ENCODE data around the gene SFTPB.
"Not testable (repeated sequence)": the region's sequence is repeated elsewhere in the genome, so short reads cannot be mapped to it uniquely, and the experiment has no call there.

The SFTPB gene

DNA sequence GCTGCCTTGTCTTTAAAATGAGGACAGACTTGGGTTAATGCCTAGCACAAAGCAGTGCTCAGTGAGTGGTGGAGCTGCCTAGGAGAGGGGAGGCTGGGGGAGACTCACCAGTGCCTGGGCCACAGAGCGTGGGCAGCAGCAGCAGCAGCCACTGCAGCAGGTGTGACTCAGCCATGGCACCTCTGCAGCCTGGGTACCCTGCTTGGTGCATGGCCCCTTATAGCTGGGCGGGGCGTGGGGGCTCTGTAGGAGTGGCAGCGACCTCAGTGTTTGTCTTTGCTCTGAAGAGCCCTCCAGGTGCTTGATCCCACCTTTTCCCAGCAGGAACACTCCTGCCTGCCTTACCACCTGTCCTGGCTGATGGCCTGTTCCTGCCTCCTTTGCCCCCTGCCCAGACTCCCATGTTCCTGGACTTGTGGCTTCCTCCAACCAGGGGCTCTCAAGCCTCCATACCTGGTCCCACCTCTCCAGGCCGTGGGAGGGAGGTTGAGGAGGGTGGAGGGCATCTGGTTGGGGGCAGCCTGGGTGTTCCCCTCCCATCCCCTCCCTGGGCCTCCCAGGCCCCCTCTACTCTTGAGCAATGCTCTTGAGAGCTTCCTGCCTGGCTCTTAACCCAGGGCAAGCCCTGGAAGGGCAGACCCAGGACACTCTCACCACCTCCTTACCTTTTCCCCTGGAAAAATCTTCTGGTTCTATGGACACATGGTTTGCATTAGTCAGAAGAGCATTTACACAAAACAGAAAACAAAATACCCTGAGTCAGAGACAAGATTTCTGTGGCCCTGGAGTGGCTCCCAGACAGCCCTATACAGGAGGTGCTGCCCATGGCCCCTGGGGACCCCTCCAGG, at the start of gene SFTPB:
Gene SFTPB, minus strand, starts transcription at position 191 of the 848 bp plus-strand sequence. Its CDS starts 16 bp downstream, at position 175.
- DNase-seq, result no peak

- DNase-seq, result no peak
Measured at GRCh38 chr2:85717308-85718008, 49.5 kb upstream of the SFTPB start.

GRCh38 chr2:85716346-85716914, 48.4 kb upstream of the SFTPB start:
- DNase-seq, result no peak

- no peak for DNase-seq
Measured at GRCh38 chr2:85714841-85715240, 46.8 kb upstream of the SFTPB start.

DNA sequence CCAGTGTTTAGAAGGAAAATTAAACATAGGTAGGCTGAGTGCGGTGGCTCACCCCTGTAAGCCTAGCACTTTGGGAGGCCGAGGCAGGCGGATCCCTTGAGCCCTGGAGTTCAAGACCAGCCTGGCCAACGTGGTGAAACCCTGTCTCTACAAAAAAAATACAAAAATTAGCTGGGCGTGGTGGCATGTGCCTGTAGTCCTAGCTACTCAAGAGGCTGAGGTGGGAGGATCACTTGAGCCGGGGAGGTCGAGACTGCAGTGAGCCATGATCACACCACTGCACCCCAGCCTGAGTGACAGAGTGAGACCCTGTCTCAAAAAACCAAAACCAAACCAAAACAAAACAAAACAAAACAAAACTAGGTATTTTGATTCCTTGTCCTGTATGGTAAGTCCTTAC, 46.4 kb upstream of the SFTPB start:
- not testable (repeated sequence) for DNase-seq

DNA sequence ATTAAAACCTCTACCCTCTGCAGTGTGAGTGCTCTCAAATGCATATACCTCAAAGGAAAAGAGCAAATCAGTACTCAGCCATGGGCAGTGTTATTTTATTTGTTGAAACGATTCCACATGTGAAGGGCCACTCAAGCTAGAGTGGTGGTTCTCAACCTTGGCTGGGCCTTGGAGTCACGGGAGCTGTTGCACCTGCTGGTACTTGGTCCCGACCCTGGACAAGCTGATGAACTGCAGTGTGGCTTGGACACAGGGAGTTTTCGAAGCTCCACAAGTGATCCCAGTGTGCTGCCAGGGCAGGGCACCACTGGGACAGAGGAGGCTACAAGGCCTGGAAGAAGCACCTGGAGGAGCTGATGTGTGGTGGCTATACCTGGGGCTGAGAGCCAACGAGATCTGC, 45.8 kb upstream of the SFTPB start:
- DNase-seq, result no peak

DNA sequence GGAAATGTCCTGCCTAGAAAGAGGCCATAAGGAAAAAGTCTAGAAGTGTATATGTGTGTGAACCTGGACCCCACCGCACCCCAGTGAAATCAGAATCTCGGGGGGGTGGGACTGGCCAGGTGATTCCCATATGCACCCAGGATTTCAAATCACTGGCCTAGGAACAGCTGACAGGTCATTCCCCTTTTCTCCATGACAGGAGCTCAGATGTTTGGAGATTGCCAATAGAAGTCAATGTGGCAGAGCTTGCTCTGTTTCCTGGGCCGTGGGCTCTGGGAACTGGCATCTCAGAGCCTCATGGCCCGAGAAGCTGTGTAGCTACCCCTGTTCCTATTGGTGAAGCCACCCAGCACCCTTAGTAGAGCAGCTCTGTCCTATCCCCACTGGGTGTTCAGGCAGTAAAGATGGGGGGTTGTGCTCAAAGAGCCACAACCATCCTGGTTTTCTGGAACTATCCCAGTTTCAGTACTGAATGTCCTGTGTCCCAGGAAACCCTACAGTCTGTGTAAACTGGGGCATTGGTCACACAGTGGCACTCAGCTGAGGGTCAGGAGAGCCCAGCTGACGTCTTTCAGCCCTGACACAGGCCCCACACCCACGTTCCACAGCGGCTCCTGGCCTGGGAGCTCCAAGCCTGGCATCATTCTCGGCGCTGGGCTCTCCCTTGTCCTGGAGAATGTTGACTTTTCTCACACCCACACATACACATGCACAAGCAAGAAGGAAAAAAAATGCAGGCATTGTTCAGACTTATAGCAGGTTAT, 45.0 kb upstream of the SFTPB start:
- DNase-seq, result peak; percentile 20

DNA sequence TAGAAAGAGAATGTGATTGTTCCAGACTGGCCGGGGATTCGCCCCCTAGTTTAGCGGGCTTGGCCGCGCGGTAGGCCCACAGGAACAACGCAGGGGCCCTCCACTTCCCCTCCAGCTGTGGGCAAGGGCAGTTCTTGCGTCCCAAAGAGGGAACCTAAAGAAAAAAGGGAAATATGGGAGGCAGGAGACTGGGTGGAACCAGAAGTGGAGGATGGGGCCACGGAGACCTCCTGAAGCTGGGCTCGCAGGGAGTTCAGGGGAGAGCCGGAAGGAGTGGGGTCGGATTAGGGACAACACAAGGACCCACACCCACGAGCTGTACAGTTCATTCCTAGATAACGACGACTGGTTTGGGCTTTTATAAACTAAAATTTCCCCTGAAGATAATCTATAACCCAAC, 44.3 kb upstream of the SFTPB start:
- DNase-seq, result no peak

DNA sequence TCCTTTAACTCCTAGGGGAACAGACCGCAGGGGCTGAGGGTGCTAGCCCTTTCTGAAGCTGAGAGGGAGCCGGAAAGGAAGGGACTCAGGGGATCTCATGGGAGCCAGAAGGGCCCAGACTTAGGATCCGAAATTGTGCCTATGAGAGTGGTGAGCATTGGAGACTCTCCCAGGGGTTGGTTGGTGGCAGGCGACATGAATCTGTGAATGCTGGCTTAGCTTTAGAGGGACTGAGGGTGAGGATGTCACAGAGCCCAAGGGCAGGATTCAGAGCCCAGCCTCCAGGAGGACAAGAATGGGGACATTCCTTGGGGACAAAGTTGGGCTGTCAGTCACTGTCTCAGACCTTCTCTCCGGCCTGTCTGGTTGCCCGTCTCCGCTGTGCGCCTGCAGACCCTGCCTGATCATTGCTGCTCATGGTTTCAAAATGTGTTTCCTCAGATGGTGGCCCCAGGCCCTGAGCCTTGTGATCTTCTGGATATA, 43.6 kb upstream of the SFTPB start:
- DNase-seq, result no peak

DNA sequence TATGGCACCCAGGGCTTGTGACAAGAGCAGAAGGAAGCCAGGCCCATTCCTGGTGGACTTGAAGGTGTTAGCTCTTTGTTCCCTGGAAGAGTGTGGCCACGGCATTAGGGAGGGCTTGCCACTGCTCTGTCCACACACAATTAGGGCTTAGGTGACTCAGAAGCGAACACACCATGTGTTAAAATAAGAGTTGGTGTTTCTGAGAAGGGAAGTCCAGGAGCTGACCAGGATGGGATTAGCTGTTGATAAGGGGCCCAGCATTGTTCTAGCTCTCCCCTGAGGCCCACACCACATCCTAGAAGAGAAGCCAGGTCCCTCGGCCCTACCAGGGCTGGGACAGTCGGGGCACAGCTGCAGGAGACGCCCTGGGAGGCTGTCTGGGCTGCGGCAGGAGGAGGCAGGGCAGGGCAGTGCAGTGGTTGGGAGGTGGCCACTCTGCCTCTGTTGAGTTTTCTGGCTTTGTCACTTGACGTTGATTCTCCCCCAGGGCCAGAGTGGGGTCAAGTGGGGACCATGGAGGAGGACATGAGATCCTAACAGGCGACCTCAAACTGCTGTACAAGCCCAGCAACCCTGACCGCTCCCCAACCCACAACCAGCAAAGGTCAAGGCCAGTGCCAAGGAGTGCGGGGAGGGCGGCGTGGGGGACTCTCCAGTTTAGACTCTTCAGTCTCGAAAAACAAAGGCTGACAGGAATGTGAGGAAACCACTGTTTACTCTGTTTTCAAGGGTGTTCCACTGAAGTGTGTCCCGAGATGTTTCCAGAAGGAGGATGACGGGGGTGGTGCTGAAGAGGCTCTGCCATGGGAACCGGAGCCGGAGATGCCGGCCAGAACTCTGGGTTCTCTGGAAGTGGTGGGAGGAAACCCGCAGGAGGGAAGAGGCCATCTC, 42.9 kb upstream of the SFTPB start:
- no peak for DNase-seq

- no peak for DNase-seq
Measured at GRCh38 chr2:85709401-85709811, 41.4 kb upstream of the SFTPB start.

DNA sequence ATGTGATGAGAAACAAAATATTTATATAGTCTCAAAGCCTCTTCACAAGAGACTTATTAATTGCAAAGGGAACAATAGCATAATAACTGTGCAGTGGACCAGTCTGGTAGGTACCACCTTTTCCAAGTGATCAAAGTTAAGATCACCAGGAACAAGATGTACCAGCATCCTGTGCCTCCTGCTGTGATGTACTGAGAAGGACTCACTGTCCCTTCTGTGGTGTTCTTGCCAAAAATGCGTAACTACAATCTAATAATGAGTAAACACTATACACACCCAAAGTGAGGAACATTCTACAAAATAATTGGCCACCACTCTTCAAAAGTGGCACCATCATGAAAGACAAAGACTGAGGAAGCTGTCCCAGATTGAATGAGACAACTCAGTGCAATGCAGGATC, 40.6 kb upstream of the SFTPB start:
- no peak for DNase-seq

- peak; percentile 87 for DNase-seq
Measured at GRCh38 chr2:85707304-85707703, 39.3 kb upstream of the SFTPB start.

- no peak for DNase-seq
Measured at GRCh38 chr2:85706599-85707296, 38.7 kb upstream of the SFTPB start.

DNA sequence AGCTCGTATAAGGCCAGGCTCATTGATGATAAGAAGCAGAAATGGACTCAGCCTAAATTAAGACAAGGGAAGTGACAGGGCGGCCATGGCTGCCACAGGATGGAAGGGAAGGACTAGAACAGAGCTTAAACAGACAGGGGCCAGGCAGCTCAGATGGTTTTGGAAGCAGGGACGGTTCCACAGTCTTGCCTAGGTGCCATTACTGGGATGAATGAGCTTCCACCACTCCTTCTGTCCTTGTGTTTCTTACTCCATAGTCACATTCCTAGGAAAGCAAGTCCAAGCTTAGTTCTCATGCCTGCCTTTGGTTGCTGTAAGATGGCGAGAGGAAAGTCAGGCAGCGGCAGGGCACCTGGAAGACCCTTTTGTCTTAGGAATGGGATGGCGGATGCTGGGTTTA, 38.1 kb upstream of the SFTPB start:
- DNase-seq, result no peak

DNA sequence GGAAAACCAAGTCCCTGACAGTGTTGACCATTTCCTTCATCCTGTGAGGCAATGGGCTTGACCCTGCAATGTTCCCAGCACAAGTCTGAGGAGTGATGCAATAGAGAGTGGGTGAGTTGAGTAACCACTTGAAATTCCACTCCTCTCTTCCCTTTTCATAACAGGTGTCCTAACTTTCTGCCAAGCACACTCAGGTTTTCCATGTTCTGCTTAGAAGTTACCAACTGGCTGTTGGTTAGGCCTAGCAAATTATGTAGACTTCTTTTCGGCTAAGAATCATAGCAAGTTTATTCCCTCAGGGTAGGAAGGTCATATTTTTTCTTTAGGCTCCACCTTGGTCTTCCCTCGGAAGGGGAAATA, 37.7 kb upstream of the SFTPB start:
- DNase-seq, result peak; percentile 77

GRCh38 chr2:85704800-85705679, 37.0 kb upstream of the SFTPB start:
- no peak for DNase-seq

GRCh38 chr2:85704038-85704437, 36.0 kb upstream of the SFTPB start:
- DNase-seq, result no peak

GRCh38 chr2:85703329-85703728, 35.3 kb upstream of the SFTPB start:
- no peak for DNase-seq

GRCh38 chr2:85702800-85703199, 34.8 kb upstream of the SFTPB start:
- no peak for DNase-seq

Measured in kidney glomerular epithelial cell (primary cell).